Gastroesophageal sphincter (tissue), 3 donors: ENCODE results near the gene E2F4.

Experiments used
- POLR2A ChIP-seq, 2 donors: fragments of 450-650 bp; IDR thresholded peaks; one replicate each; pipeline ENCODE4 v1.6.1; 2017; ENCODE audit warnings: antibody characterized with exemption in 2 of 2, mild to moderate bottlenecking in 2 of 2, moderate library complexity in 1 of 2
- POLR2AphosphoS5 ChIP-seq: sonication (generic); formaldehyde crosslinking; IDR thresholded peaks from one replicate; pipeline ENCODE4 v1.6.1; 2017; ENCODE audit warnings: antibody characterized with exemption
- TF ChIP-seq, protein P1 (sequence below), 4 experiments: fragments of 200-600 bp in 2 of 4; fragments of 450-650 bp in 2 of 4; sonication (generic) in 1 of 4; IDR thresholded peaks; one replicate each; pipeline ENCODE4 v1.5.1; 2017 to 2019; ENCODE audit warnings: antibody characterized with exemption in 4 of 4, mild to moderate bottlenecking in 2 of 4, moderate library complexity in 2 of 4

DNA sequence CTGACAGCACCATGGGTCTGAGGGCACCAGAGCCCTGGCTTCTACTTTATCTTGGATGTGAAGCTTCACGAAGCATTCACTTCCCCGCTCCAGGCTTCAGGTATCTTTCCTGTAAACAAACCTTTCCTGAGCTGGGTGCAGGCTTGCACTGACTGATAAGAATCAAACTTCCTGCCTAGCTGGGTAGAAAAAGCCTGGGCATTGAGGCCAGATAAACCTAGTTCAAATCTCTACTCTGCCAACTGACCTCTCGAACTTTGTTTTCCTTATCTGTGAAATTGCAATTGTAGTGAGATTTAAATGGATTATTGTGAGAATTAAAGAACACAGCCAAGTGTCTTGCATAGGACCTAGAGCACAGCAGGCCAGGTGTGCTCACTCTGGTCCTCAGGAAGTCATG lies 32.0 kb downstream of the E2F4 start:
- TF ChIP-seq, protein P1, sequence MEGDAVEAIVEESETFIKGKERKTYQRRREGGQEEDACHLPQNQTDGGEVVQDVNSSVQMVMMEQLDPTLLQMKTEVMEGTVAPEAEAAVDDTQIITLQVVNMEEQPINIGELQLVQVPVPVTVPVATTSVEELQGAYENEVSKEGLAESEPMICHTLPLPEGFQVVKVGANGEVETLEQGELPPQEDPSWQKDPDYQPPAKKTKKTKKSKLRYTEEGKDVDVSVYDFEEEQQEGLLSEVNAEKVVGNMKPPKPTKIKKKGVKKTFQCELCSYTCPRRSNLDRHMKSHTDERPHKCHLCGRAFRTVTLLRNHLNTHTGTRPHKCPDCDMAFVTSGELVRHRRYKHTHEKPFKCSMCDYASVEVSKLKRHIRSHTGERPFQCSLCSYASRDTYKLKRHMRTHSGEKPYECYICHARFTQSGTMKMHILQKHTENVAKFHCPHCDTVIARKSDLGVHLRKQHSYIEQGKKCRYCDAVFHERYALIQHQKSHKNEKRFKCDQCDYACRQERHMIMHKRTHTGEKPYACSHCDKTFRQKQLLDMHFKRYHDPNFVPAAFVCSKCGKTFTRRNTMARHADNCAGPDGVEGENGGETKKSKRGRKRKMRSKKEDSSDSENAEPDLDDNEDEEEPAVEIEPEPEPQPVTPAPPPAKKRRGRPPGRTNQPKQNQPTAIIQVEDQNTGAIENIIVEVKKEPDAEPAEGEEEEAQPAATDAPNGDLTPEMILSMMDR (IDR thresholded peaks at IDR 0.05) = no peak
- TF ChIP-seq POLR2AphosphoS5 (no peak), POLR2A (IDR thresholded peaks at IDR 0.05) (no peak)
